CD4-positive, alpha-beta T cell treated with Interleukin-1 beta for 1 hour (primary cell): ENCODE results near the gene TYW1B.
"Not testable (repeated sequence)": the region's sequence is repeated elsewhere in the genome, so short reads cannot be mapped to it uniquely, and the experiment has no call there.

ENCODE experiments used
- DNase-seq, 2 donors: peaks; one replicate each; pipeline ENCODE4 v3.0.0-alpha.2; 2020 to 2022

TYW1B gene

GRCh38 chr7:72618435-72619180 lies 209.4 kb downstream of the TYW1B start:
- DNase-seq, result not testable (repeated sequence)

GRCh38 chr7:72609761-72610160 lies 218.2 kb downstream of the TYW1B start:
- DNase-seq, result not testable (repeated sequence)

- DNase-seq, result not testable (repeated sequence)
These were observed 220.0 kb downstream of the TYW1B start for GRCh38 chr7:72607988-72608387.

- DNase-seq, result not testable (repeated sequence)
These were observed 222.1 kb downstream of the TYW1B start for GRCh38 chr7:72605863-72606431.

- not testable (repeated sequence) for DNase-seq
These were observed 223.0 kb downstream of the TYW1B start for GRCh38 chr7:72604771-72605611.

GRCh38 chr7:72603476-72603875 lies 224.5 kb downstream of the TYW1B start:
- DNase-seq, result not testable (repeated sequence)

- DNase-seq, result no peak
These were observed 224.9 kb downstream of the TYW1B start for GRCh38 chr7:72603073-72603472.

- DNase-seq, result not testable (repeated sequence)
These were observed 226.3 kb downstream of the TYW1B start for GRCh38 chr7:72601683-72602082.

- DNase-seq, result not testable (repeated sequence)
These were observed 238.0 kb downstream of the TYW1B start for GRCh38 chr7:72590023-72590422.

GRCh38 chr7:72587267-72587666 lies 240.7 kb downstream of the TYW1B start:
- DNase-seq, result not testable (repeated sequence)

- DNase-seq, result not testable (repeated sequence)
These were observed 243.4 kb downstream of the TYW1B start for GRCh38 chr7:72584576-72584975.

- not testable (repeated sequence) for DNase-seq
These were observed 244.2 kb downstream of the TYW1B start for GRCh38 chr7:72583620-72584361.

GRCh38 chr7:72580142-72580770 lies 247.7 kb downstream of the TYW1B start:
- DNase-seq, result not testable (repeated sequence)

GRCh38 chr7:72577107-72577506 lies 250.9 kb downstream of the TYW1B start:
- DNase-seq, result no peak

GRCh38 chr7:72561988-72562387 lies 266.0 kb downstream of the TYW1B start:
- not testable (repeated sequence) for DNase-seq

GRCh38 chr7:72559546-72559945 lies 268.5 kb downstream of the TYW1B start:
- DNase-seq, result not testable (repeated sequence)

GRCh38 chr7:72556733-72557132 lies 271.3 kb downstream of the TYW1B start:
- DNase-seq, result not testable (repeated sequence)

GRCh38 chr7:72555238-72555637 lies 272.8 kb downstream of the TYW1B start:
- not testable (repeated sequence) for DNase-seq

GRCh38 chr7:72554401-72554800 lies 273.6 kb downstream of the TYW1B start:
- DNase-seq, result not testable (repeated sequence)

- not testable (repeated sequence) for DNase-seq
These were observed 277.5 kb downstream of the TYW1B start for GRCh38 chr7:72550454-72550853.

- DNase-seq, result not testable (repeated sequence)
These were observed 281.3 kb downstream of the TYW1B start for GRCh38 chr7:72546586-72547237.

GRCh38 chr7:72544531-72544930 lies 283.5 kb downstream of the TYW1B start:
- DNase-seq, result not testable (repeated sequence)
